HG02943 (cell line): ENCODE data around the gene SULT4A1.

Experiments
- ATAC-seq: cut with Tn5 transposase; IDR thresholded peaks from one replicate; pipeline ENCODE4 v1.9.1; 2021; ENCODE audit warnings: mild to moderate bottlenecking, low read depth, moderate library complexity; ENCODE audit not compliant: unreplicated experiment

Gene SULT4A1

DNA sequence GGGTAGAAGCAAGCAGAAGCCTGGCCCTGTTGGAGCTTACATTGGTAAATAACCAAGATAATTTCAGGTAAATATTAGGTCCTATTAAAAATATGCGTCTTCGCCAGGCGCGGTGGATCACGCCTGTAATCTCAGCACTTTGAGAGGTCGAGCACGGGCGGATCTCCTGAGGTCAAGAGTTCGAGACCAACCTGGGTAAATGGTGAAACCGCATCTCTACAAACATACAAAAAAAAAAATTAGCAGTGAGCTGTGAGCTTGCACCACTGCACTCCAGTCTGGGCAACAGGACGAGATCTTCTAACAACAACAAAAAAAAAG lies 529 bp upstream of the SULT4A1 start:
- ATAC-seq: no peak

DNA sequence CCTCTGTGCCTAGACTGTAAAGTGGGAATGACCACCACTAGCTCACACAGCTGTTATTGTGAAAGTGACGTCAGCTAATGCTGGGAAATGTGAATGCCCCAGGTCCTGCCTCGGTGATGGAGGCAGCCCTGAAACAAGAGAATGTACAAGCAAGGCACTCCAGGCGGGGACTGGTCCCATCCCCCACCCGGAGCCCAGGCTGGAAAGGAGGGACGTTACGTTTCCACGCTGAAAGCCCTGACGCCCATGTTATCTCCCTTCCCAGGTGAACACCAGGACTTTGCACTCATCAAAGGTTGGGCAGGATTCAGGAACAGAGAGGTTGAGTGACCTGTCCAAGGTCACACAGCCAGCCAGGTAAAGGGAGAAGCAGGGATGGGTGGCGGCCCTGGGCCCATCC lies 784 bp downstream of the SULT4A1 start:
- ATAC-seq: no peak

DNA sequence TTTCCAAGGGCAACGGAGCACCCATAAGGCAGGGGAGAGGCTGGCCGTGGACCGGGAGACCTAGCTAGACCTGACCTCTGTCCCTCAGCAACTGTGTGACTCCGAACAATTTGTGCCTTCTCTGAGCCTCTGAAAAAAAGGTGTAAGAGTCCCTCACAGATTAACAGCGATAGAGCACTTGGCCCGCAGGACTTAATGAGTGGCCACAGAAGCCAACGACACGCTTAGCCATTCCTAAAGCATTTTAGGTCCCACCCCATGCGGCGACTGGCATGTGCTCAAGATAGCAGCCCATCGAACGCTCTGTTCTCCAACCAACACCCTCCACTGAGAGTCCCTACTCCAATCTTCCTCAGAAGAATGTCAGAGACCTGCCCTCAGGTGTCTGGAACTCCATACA lies 1.5 kb downstream of the SULT4A1 start:
- ATAC-seq: no peak

DNA sequence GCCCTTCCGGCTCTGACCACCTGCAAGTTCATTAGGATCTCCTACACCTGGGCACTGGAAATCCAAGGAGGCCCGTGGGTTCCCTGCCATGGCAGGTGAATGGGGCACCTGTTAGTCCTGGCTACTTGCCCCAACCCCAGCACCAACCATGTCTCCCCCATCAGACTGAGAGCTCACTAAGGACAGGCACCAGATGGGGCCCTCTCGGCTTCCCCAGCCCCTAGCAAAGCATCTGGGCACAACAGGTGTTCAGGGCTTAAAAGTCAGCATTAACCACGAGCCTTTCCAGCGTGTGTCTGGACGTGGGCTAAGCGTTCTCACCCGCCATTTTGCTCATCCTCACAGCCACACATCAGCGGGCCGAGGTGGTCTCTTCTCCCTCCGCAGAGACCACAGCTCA lies 2.2 kb downstream of the SULT4A1 start:
- ATAC-seq: no peak

DNA sequence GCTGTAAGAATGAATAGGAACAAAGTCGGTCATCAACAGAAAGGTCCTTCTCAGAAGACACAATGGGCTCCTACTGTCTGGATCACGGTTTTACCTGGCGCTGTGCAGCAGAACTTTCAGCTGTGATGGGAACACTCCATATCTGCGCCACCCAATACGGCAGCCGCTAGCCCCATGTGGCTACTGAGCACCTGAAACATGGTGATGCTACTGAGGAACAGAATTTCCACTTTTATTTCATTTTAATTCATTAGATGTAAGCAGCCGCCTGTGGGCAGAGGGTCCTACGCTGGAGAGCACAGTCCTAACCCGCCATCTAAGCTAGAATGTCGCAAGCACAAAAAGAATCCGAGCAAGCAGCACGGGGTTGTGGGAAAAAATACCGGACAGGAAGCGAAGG lies 2.7 kb downstream of the SULT4A1 start:
- no peak for ATAC-seq

DNA sequence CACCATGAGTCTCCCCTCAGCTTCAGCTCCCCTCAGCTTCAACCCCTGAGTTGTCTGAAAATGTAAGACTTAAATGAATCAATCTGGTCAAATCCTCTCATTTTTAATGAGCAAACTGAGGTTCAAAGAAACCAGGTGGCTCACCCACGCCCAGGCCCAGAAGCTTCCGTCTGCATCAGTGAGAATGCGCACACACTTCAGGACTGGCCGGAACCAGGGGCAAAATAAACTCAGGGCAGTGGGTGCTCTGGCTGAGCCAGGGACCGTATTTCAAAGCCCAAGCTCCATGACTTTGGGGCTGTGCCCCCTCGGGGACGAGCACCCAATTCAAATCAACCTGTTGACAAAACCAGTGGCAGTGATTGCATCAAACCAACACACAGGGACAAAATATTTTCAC lies 3.1 kb downstream of the SULT4A1 start:
- no peak for ATAC-seq

DNA sequence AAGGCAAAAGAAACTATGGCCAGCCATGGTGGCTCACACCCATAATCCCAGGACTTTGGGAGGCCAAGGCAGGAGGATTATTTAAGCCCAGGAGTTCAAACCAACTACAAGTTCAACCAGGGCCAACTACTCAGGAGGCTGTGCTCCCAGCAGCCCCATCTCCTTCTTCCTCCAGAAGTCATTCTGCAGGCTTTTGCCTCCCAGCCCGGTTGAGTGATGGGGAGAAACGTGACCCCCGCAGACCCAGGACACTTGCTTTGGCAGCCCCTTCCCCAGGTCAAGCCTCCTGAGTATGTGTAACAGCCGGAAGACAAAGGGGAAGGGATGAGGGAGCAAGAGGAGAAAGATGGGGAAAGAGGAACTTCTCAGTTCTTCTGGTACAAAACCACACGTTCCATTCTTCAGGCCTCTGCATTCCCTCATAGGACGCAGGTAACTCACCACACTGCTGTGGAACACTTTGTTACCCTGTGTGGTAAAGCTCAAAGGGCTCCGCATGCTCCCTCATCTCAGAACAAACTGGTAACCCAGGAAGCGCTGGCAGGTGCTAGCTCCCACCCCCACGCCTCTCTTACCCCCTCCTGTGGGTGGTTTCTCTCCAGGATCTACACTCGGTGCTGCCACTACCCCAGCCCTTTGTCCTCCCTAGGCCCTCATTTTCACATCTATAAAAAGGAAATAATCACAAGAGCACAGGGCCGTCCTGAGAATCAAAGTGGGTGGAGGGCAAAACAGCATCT lies 4.0 kb downstream of the SULT4A1 start:
- ATAC-seq: no peak

DNA sequence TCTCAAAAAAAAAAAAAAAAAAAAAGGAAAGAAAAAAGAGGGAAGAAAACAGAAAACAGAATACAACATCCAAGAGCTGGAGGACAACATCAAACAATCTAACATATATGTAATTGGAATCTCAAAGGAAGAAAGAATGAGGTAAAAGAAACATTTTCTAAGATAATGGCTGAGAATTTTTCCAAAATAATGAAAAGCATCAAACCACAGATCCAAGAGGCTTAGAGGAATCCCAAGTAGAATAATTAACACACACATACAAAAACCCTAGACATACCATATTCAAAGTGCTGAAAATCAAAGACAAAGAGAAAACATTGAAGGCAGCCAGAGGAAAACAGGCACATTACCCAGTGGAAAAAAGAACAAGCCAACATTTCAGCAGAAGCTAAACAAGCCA lies 4.9 kb downstream of the SULT4A1 start:
- no peak for ATAC-seq

DNA sequence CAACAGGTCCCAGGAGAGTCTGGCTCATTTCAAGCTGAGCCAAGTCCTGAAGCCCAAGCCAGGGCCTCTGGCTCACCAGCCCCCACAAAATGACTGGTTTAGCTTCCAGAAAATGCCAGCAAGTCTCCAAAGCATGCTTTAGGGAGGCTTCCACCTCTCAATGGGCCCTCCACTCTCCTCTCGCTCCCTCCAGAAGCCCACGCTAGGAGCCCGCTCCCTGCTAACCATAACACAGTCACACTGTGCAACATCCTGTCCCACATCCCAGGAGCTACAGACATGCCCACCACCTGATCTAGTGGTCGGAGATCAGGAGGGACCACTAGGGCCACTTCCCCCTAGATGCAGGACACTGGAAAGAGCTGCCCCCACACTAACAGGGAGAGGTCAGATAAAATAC lies 6.9 kb downstream of the SULT4A1 start:
- no peak for ATAC-seq

DNA sequence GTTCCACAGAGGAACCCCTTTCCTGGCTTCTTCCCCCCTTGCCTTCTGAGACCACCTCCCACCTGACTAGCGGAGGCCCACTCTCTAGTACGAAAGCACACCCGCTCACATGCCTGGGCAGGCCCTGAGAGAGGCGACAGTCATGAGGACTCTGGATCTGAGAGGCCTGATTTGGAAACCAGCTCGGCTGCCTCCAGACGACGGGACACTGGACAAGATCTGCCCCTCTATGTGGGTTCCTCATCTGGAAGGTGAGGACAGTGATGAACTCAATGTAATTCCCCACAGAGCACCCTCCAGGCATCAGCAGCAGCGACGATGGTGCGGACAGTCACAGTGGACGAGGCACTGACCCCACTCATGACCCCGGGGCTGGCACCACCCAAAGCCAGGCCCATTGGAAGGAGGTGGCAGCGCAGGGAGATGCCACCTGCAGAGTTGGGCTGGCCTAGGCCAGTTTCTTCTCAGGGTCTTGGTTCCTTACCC lies 7.5 kb downstream of the SULT4A1 start:
- no peak for ATAC-seq

DNA sequence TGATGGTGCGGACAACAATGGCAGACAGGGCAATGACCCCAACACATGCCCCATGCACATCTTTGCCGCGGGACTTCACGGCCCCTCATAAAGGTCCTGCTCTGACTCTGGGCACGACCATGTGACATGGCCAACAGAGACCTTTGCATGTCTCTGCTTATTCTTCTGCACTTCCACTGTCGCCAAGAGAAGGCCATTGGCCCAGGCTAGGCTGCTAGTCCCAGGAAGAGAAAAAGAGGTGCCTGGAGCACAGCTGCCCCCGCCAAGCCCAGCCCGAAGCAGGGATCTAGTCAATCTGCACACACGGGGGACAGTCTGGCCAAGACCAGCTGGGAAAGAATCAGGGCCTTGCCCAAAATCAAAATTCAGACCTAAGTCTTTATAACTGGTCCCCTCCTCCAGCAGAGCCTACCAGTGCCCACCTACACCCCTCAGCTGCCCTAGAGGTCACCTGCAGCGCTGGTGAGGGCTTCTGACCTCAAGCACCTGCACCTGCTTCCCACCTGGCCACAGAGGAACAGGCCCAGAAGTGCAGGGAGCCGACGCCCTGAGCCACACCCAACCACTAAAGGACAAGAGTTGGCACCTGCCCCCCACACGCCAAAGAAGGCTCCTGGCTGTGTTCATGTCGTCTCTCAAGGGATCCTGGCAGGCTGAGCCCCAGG lies 8.1 kb downstream of the SULT4A1 start:
- ATAC-seq: no peak

DNA sequence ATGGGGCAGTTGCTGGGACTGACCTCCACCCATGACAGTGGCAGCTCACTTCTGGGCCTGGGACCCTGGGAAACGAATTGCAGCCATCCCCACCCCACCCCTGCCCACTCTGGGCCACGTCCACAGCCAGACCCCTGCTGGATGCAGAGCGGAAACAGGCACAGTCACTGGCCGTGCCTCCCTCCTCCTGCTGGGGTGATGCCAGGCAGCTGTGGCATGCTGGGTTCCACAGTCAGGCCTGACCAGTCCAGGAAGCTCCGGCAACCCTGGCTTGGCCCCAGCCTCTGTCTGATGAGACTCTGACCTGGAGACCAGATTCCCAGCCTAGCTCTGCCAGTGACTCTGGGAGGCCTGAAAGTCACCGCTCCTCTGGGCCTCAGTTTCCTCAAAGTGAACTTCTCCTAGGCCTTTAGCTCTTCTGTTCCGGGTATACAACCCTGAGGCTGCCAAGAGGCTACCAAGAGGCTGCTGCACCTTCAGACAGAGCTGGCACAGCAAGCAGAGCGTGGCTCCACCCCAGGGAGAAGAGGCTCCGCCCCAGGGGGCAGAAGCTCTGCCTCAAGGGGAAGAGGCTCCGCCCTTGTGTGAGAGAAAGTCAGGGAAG lies 8.9 kb downstream of the SULT4A1 start:
- no peak for ATAC-seq

DNA sequence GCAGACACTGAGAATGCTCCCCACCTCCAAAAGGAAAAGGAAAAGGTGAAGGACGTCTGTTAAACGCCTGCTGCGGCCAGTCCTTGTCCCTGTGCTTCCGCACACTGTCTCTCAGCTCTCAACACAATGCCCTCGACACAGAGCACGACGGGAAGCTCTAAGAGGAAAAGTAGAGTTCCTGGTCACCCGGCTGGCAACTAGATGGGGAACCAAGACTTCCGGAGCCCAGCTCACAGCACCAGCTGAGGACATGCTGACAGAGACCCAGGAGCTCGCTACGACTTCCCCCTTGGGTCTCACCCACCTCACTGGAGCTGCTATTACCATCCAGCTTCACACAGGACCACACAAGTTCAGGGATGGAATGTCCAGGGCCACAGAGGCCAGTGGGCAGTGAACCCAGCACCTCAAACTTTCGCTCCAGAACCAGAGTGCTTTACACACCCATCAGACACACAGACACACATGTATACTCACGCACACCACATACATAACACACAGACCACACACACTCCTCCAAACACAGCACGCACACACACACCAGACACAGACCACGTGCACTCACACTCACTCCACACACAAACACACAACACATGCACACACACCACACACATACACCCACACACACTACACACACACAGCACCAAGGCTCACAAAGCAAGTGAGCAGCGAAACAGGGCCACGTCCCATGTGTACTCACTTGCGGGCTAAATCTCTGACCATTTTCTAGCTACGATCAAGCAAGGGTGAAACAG lies 9.6 kb downstream of the SULT4A1 start:
- ATAC-seq: no peak

DNA sequence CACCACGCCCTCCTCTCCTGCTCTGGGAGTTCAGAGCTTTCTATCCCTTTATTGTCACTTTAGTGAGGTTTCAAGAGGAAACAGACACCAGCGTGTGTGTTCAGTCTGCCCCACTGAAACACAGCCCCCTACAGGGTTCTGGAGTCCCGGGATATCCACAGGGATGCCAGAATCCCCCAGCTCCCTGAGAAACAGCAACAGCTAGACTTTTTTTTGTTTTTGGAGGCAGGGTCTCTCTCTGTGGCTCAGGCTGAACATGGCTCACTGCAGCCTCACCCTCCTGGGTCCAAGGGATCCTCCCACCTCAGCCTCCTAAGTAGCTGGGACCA lies 10.4 kb downstream of the SULT4A1 start:
- no peak for ATAC-seq

DNA sequence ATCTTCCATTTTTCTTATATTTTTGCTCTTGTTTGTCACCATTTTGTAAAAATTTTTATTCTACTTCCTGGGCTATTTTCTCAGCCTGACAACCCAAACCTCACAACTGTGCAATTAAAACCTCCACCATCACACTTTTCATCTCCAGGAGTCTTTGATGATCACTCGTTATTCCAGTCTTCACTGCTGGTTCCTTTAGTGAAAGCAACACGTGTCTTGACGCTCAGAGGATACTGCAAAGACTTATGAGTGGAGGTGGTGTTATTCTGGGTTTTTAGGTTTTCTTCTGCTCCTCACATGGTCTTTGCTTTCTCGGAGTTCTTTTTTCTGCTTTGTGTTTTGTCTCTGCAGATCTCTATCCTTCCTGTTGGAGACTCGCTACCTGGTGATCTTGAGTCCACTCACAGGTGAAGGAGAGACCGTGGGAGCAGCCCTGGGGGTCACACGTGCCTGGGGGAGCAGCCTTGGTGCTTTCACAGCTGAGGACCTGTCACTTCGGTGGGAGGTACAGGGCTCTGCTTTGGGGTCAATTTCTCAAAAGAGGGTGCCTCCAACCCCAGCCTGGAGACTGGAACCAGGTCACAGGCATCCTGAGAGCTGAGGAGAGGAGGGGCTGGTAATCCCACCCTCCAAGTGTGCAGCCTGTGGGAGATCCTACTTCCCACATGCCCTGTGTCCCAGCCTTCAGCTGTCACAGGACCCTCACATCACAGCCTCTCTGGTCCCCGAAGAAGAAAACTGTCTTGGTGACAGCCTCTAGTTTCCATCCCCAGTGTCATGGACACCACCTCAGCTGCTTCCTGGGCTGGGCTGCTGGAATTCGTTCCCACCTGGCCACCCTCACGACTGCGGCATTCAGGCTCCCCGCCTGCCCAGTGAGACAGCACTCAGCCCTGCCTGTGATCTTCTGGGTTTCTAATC lies 11.0 kb downstream of the SULT4A1 start:
- no peak for ATAC-seq

DNA sequence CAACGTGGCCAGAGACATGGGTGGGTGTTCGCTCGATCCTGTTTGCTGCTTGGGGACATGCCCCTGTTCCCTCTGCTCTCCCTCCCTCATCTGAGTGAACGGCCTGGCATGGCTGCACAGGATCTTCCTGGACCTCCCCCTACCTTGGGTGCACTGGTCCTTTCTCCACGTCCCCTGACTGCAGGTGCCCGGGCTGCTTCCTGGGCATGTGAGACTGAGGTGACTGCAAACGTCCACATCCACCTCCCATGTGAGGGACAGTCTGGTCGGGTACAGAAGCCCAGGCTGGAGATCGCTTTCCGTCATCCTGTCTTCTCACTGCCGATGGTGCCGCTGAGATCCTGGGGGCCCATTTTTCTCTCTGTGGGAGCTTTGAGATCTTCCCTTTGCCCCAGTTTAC lies 11.8 kb downstream of the SULT4A1 start:
- ATAC-seq: no peak

DNA sequence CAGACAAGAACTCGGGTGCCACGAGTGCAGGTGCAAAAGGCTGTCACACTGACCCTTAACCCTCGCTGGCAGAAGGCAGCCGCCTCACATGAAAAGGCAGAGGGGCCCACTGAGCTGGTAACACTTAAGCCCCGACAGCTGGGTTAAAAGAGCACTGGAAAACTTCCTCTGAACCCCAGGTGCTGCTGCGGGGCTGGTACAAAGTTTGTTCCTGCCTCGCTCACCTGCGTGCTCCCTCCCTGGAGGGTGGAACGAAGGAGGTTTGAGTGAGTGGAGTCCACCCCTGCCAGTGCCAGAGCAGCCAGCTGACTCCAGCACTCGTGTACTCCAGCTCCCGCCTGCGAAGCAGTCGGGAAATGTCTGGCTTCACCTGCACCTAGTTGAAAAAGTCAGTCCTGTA lies 12.6 kb downstream of the SULT4A1 start:
- no peak for ATAC-seq

DNA sequence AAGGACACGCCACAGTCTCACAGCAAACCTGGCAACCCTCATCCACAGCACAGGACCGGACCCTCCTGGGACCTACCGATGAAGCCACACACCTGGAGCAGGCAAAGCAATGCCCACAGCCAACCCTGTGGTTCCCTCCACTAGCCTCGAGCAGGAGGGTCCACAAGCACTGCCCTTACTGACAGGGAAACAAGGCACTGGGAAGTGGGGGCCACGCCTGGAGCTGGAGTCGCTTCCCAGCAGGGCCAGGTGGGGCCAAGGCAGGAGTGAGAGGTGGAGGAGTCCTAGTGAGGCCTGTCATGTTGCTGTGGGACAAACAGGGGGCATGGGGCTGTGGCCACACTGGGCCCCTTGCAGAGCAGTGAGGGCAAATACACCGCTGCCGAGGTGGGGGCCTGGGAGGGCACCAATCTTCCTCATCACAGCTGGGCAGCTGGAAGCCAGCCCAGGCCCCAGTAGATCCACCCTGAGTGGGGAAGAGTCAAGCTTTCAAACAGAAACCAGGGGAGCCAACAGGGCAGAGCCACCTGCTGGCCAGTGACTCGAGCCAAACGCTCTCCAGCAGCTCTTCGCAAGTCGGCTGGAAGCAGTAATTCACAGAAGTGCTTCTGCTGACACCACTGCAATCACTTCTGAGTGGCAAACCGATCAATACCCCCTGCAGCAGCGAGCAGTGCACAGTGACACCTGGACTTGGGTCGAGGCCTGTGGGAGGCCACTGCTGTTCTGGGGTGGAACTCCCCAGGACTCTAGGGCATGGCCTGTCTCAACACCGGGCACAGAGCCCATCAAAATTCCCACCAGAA lies 13.7 kb downstream of the SULT4A1 start:
- ATAC-seq: no peak
